ENCODE data around the gene HAT1.

Gene HAT1

DNA sequence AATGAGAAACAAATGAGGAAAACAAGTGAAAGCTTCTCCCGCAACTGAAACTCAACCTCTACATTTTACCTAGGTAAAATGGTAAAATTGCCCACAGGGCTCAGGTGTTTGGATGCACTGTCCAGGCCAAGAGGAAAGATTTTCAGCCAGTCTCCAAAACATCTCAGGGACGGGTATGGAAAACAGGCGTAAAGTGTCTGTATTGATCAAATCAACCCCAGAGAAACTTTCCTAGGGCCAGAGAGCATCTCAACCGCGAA, 361 bp upstream of the HAT1 start:
- DNase-seq: no peak

- no peak for DNase-seq
Measured at GRCh38 chr2:171923206-171923605, 945 bp downstream of the HAT1 start.

GRCh38 chr2:171924170-171924942, 2.1 kb downstream of the HAT1 start:
- no peak for DNase-seq

DNA sequence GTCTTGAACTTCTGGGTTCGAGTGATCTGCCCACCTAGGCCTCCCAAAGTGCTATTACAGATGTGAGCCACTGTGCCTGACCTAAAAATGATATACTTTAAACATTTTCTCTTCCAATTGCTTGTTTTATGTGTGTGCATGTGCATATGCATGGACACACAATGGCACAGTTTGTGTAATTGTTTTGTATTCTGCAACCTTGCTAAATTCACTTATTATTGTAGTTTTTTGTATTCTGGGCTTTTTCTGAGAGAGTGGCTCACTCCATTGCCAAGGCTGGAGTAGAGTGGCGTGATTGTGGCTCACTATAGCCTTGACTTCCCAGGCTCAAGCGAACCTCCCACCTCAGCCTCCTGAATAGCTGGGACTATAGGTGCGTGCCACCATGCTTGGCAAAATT, 8.1 kb downstream of the HAT1 start:
- no peak for DNase-seq

DNA sequence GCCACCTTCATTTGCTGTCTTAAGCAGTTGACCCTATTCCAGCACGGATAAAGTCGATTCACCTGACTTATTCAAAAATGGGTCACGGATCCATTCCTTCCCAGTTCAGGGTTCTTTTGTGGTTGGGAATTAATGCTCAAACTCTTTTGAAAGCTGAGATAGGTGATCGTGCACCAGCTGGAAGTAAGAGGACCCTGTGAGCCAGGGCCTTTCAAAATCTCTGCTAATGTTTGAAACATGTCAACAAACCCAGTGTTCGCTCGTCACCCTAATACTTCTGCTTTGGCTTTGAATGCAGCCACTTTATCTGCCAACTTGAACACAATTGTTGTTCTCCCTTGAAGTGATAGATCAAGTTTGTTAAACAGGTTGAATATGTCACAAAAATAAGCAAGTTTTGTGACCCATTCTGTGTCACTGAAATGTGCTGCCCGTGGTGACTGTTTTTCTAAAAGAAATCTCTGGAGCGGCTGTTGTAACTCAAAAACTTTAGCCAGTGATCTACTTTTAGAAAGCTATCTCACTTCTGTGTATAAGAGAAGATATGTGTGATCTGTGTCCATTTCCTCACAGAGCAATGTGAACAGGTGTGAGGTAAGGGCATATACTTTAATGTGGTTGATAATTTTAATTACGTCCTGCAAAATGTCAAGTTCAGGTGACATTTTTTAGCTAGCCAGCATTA, 16.9 kb downstream of the HAT1 start:
- DNase-seq: no peak

DNA sequence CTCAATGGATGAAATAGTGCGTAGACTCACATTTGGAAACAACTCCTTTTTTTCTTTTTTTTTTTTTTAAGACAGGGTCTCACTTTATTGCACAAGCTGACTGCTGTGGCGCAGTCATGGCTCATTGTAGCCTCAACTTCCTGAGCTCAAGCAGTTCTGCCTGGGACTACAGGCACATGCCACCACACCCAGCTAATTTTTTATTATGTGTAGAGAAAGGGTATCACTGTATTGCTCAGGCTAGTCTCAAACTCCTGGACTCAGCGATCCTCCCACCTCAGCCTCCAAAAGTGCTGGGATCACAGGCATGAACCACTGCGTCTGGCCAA, 17.4 kb downstream of the HAT1 start:
- DNase-seq: no peak

DNA sequence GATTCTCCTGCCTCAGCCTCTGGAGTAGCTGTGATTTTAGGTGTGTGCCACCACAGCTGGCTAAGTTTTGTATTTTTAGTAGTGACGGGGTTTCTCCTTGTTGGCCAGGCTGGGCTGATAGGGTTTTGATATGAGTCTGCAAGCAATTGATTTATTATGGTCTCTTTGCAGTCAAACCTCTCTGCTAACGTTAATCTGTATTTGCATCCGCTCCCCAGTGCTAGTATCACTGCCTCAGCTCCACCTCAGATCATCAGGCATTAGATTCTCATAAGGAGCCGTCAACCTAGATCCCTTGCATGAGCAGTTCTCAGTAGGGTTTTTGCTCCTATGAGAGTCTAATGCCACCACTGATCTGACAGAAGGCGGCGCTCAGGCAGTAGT, 19.0 kb downstream of the HAT1 start:
- no peak for DNase-seq

DNA sequence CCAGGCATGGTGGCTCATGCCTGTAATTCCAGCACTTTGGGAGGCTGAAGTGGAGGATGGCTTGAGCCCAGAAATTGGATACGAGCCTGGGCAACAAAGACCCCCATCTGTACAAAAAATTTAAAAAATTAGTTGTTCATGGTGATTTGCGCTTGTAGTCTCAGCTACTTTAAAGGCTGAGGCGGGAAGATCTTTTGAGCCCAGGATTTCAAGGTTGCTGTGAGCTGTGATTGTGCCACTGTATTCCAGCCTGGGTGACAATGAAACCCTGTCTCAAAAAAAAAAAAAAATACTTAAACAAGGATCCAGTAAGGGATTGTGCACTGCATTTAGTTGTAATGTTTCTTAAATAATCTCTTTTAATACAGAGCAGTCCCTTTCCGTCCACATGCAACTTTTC, 21.6 kb downstream of the HAT1 start:
- no peak for DNase-seq

- DNase-seq: no peak
Measured at GRCh38 chr2:171952276-171952675, 30.0 kb downstream of the HAT1 start.

- no peak for DNase-seq
Measured at GRCh38 chr2:171952748-171953147, 30.5 kb downstream of the HAT1 start.

GRCh38 chr2:171956135-171956825, 34.0 kb downstream of the HAT1 start:
- no peak for DNase-seq

GRCh38 chr2:171957061-171957460, 34.8 kb downstream of the HAT1 start:
- DNase-seq: no peak

- DNase-seq: no peak
Measured at GRCh38 chr2:171958475-171958874, 36.2 kb downstream of the HAT1 start.

DNA sequence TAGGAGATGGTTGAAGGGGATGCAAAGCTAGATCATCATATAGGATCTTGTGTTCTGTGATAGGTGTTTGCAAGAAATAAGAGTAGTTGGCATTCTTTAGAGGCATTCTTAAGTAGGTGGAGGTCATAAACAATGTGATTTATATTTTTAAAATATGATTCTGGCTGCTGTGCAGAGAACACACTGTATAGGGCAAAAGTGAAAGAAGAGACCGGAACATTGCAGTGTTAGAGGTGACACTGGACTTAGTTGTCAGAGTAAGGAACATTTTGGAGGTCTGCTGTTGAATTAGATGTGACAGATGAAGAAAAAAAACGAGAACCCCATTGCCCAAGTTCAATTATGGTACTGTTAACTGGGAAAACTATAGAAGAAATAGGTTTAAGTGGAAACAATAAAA, 37.7 kb downstream of the HAT1 start:
- no peak for DNase-seq

- no peak for DNase-seq
Measured at GRCh38 chr2:171960570-171960969, 38.3 kb downstream of the HAT1 start.

DNA sequence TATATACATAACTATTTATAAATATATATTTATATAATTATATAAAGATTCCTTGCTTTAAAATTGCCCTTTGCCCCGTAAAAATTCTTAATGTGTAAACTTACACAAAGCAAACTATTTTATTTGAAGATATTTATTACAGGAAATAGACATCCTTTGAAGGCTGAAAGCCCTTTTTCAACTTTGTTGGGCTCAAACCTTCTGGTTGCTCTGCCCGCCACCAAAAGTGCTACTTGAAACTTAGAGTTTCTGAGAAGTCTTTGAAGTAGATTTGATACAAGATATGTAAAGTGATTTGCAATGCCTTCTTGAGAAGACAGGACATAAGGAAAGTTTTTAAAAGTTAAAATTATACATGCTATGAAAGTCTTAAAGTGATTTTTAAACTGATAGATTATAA, 40.9 kb downstream of the HAT1 start:
- peak; percentile 22 for DNase-seq

DNA sequence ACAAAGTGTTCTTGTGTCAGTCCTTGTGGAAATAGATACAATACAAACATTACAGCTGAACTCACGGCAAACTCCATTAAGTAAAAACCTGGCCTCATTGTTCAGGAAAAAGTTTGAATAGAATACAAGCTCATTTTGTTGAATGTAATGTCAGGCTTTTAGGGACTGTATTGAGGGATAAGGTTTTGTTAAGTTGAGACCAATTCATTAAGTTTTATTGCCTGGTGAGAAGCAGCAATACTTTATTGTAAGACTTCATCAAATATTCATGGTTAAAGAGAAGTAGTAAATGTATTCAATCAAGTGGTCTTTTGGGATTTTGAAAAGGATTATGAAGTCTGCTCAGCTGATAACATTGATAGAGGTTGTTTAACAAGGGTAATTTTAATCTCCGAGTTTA, 42.0 kb downstream of the HAT1 start:
- no peak for DNase-seq

DNA sequence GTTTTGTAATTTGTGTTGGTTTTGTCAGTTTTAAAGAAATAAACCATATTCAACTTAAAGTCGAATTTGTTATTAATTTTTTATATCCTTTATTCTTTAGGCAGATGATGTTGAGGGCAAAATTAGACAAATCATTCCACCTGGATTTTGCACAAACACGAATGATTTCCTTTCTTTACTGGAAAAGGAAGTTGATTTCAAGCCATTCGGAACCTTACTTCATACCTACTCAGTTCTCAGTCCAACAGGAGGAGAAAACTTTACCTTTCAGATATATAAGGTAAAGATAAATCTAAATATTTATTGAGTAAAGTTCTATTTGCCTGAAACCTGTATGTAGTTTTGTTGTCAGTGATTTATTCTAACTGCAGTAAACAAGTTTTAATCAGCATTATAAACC, 43.0 kb downstream of the HAT1 start:
- DNase-seq: no peak

- DNase-seq: no peak
Measured at GRCh38 chr2:171965661-171966060, 43.4 kb downstream of the HAT1 start.

DNA sequence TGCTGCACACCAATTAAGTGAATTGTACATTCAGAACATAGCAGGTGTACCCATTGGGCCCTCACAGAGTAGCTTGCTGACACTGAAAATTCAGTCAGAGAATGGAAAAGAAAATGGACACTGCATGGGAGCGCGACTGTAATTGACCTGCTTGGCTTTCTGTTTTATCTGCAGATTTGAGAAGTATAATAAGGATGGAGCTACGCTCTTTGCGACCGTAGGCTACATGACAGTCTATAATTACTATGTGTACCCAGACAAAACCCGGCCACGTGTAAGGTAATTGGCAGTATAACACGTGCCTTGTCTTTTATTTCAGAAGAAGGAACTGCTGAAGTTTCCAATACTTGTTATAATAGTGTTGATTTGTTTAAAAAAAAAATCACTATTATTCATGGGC, 44.0 kb downstream of the HAT1 start:
- no peak for DNase-seq

- no peak for DNase-seq
Measured at GRCh38 chr2:171966688-171967087, 44.4 kb downstream of the HAT1 start.

DNA sequence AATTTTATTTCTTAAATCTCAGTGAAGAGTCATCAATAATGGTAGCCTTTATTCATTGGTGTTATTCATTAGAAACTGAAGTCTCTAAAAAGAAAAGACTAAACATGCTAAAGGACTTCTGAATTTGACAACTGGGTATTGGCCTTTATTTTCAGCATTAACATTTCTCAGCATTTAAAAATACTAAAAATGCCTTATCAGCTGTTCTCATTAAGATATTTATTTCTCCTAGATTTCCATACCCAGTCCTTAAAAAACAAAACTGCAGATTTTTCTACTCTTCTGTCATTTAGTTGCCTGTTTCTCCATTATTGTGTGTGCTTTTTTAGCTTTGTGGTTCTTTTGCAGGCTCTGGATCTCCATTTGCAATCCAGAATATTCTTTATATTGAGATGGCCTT, 46.2 kb downstream of the HAT1 start:
- no peak for DNase-seq

DNA sequence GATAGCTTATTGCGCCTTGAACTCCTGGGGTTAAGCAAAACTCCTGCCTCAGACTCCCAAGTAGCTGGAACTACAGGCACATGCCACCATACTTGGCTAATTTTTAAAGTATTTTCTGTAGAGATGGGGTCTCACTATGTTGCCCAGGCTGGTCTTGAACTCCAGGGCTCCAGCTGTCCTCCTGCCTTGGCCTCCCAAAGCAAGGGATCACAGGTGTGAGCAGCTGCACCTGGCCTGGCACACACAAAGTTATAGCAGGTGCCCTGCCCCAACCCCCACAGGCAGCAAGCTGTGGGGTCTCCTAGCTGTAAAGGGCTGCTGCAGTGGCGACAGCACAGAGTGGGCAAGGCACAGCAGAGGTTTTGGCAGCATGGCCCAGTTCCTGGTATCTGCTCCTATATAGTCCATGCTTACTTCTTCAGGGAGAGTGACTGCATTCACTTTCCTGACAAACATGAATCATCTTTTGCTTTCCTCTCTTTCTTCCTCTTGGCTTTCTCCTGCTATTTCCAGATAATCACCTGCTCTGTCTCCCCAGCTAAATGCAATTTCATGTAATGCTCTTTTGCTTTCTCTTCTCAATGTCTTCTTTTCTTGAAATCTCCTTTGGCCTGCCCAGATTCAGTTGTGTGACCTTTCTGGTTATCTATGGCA, 50.2 kb downstream of the HAT1 start:
- no peak for DNase-seq

GRCh38 chr2:171979103-171979502, 56.8 kb downstream of the HAT1 start:
- no peak for DNase-seq
